T-cell (primary cell): Measurements from ENCODE around the gene ZXDC. TPM values are rescaled to one million over a fixed set of nuclear protein-coding genes. Genes with fewer than 3 reads are reported as not detected.
A peak's percentile ranks its signal among the peaks of the same experiment; 100 is the strongest.

Experiments
- ATAC-seq, 4 experiments: fragments of 200-7000 bp in 3 of 4; fragments of 150-1000 bp in 1 of 4; cut with Tn5 transposase; replicated peaks in 1 of 4; 1 replicate in 3 of 4; 2 replicates in 1 of 4; pipeline ENCODE4 v1.10.0; 2021; ENCODE audit warnings: moderate library complexity in 3 of 4, mild to moderate bottlenecking in 2 of 4, moderate number of reproducible peaks in 1 of 4
- CTCF ChIA-PET, 2 donors: fragments of 300-600 bp; sonication (Branson Sonifier 250); formaldehyde crosslinking; loops; one replicate each; lab custom pipeline; 2022; ENCODE audit warnings: antibody characterized with exemption in 2 of 2; lab: Charles Lee
- POLR2A ChIA-PET, 2 donors: fragments of 300-600 bp; sonication (Branson Sonifier 250); formaldehyde crosslinking; loops; one replicate each; lab custom pipeline; 2022; ENCODE audit warnings: antibody characterized with exemption in 2 of 2; lab: Charles Lee
- DNase-seq, 35 experiments: peaks; one replicate each; pipeline versions ENCODE4 v3.0.0 to v3.0.0-alpha.2; 2013 to 2023
- H3K27ac ChIP-seq: one replicate; pipeline ENCODE4 v1.5.1; 2013; ENCODE audit warnings: low read length
- H3K27me3 ChIP-seq, 2 experiments: replicated peaks in 1 of 2; 1 replicate in 1 of 2; 2 replicates in 1 of 2; pipeline versions ENCODE4 v1.6.1 to v1.7.0; 2013; ENCODE audit warnings: low read length in 1 of 2, mixed read lengths in 1 of 2; ENCODE audit not compliant: control insufficient read depth in 2 of 2, insufficient read depth in 2 of 2; ENCODE audit errors: extremely low read depth in 1 of 2
- H3K36me3 ChIP-seq, 2 donors: 1 replicate in 1 of 2; 2 replicates in 1 of 2; pipeline versions ENCODE4 v1.6.1 to v1.7.0; 2013; ENCODE audit warnings: low read length in 1 of 2; ENCODE audit not compliant: control insufficient read depth in 2 of 2, insufficient read depth in 1 of 2; ENCODE audit errors: extremely low read depth in 1 of 2
- H3K4me1 ChIP-seq, 2 experiments: 1 replicate in 1 of 2; 2 replicates in 1 of 2; pipeline versions ENCODE4 v1.6.1 to v1.7.0; 2013; ENCODE audit warnings: low read length in 2 of 2, mixed read lengths in 1 of 2; ENCODE audit not compliant: insufficient read depth in 2 of 2, control insufficient read depth in 1 of 2; ENCODE audit errors: extremely low read depth in 1 of 2
- H3K4me3 ChIP-seq, 2 donors: 1 replicate in 1 of 2; 2 replicates in 1 of 2; pipeline versions ENCODE4 v1.5.1 to v1.7.0; 2013; ENCODE audit warnings: mild to moderate bottlenecking in 2 of 2, low read length in 1 of 2, moderate library complexity in 1 of 2; ENCODE audit not compliant: control insufficient read depth in 1 of 2; ENCODE audit errors: extremely low read depth in 1 of 2
- H3K9me3 ChIP-seq: 2 replicates; pipeline ENCODE4 v1.7.0; 2013
- H3K27ac Mint-ChIP-seq, 2 donors: one replicate each; pipeline ENCODE4 v1.8.0; 2020 to 2021; ENCODE audit warnings: mild to moderate bottlenecking in 2 of 2, mixed read lengths in 2 of 2
- H3K27me3 Mint-ChIP-seq, 2 donors: one replicate each; pipeline ENCODE4 v1.8.0; 2021 to 2022; ENCODE audit warnings: mixed read lengths in 2 of 2
- H3K36me3 Mint-ChIP-seq: one replicate; pipeline ENCODE4 v1.8.0; 2021; ENCODE audit warnings: mixed read lengths
- H3K4me1 Mint-ChIP-seq, 3 donors: one replicate each; pipeline ENCODE4 v1.8.0; 2020 to 2022; ENCODE audit warnings: mixed read lengths in 3 of 3, mild to moderate bottlenecking in 1 of 3
- H3K4me3 Mint-ChIP-seq, 3 donors: one replicate each; pipeline ENCODE4 v1.8.0; 2020 to 2022; ENCODE audit warnings: mild to moderate bottlenecking in 3 of 3, mixed read lengths in 3 of 3, moderate library complexity in 3 of 3
- H3K9me3 Mint-ChIP-seq, 3 donors: one replicate each; pipeline ENCODE4 v1.8.0; 2020 to 2022; ENCODE audit warnings: mixed read lengths in 3 of 3
- WGBS: methylation state at CpG from one replicate; pipeline ENCODE4 v1.1.5; 2013; ENCODE audit warnings: missing lambda C conversion rate; ENCODE audit not compliant: insufficient coverage; 5-methylcytosine and 5-hydroxymethylcytosine counted together
- total RNA-seq, 35 experiments: library from RNA in 6 of 35; stranded (reverse) in 6 of 35; fragments of 120-200 nt in 1 of 35; gene quantifications; one replicate each; pipeline versions ENCODE4 v1.2.1 to v1.2.4 and lab custom pipeline; 2013 to 2026

The ZXDC gene
- total RNA-seq, 5 donors from 2014 or later (not counting 1 experiment from before 2014, with no cell fraction given): 57.6 to 68.7 (median 61.8) TPM

DNA sequence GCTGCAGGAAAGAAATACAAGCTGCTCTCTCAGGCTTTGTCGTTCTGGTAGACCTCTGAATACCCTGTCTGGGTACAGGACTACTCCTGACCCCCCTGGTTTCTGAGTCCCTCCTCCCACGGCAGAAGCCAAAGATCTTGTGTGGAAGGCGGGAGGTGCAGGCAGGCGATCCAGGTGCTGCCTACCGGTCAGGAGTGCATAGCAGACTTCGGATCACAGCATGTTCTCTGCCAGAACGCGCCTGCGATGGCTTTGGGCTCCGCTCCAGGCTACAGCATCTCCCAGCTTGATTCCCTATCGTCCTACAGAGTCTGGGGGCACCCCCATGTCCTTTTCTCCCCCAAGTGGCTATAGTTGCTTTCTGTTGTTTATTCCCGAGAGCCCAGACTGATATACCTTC lies 83.4 kb downstream of the ZXDC start:
- Mint-ChIP-seq H3K27me3 (peaks cover 73% of the 10 kb centered on the region in 2 donors), H3K4me3 (no peak overlapping the region), H3K9me3 (no peaks in the 10 kb centered on the region), H3K36me3 (no peaks in the 10 kb centered on the region), H3K27ac (no peak overlapping the region), H3K4me1 (peaks cover 3 to 9% (median 5%) of the 10 kb centered on the region in 3 donors)
- DNase-seq: no peak
- 88% methylated on average over 9 of the region's 12 CpGs for WGBS
- Histone ChIP-seq H3K4me1 (peaks cover 0 to 8% of the 10 kb centered on the region in 2 experiments), H3K4me3 (no peak overlapping the region), H3K27me3 (peaks cover 6 to 66% of the 10 kb centered on the region in 2 experiments), H3K36me3 (no peaks in the 10 kb centered on the region), H3K27ac (no peak overlapping the region), H3K9me3 (no peaks in the 10 kb centered on the region)
- no peak for ATAC-seq
- ChIA-PET CTCF (interaction anchor here in 1 of 2 donors (0.6 kb wide), 1 partner anchor 121 kb away, joined by 3 read pairs; no protein-coding TSS in a partner anchor), POLR2A (no interaction called here)

DNA sequence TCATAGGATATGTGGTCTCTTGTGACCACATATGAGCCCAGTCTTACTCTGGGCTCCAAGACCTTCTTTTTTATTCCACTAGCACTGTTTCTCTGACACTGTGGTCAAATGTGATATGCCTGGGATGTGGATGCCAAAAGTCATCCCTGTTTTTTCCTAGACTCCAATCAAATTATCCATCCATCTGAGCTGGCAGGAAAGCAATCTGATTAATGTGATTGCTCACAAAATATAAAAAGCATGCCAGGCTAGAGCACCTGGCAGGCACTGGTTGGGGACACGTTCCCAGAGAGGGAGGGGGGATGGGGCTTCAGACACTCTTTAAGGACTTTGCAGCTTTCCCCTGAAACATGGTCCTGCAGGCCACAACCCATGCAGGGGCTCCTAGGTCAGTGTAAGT lies 84.1 kb downstream of the ZXDC start:
- POLR2A ChIA-PET: interaction anchor here in 1 of 2 donors (0.6 kb wide), 1 partner anchor 61 kb away, joined by 3 read pairs; no protein-coding TSS in a partner anchor
- Histone ChIP-seq H3K4me1 (peaks cover 0 to 8% of the 10 kb centered on the region in 2 experiments), H3K27me3 (peaks cover 6 to 66% of the 10 kb centered on the region in 2 experiments), H3K36me3 (no peaks in the 10 kb centered on the region), H3K9me3 (no peaks in the 10 kb centered on the region), H3K27ac (no peak overlapping the region), H3K4me3 (no peak overlapping the region)
- Mint-ChIP-seq H3K4me1 (peaks cover 3 to 9% (median 5%) of the 10 kb centered on the region in 3 donors), H3K4me3 (no peak overlapping the region), H3K27me3 (peaks cover 69 to 71% of the 10 kb centered on the region in 2 donors), H3K9me3 (no peaks in the 10 kb centered on the region), H3K27ac (no peak overlapping the region), H3K36me3 (no peaks in the 10 kb centered on the region)
- CTCF ChIA-PET: no interaction called here
- ATAC-seq (no peak), DNase-seq (no peak)
- no CpG with 5 or more reads among the region's 1 CpG for WGBS

DNA sequence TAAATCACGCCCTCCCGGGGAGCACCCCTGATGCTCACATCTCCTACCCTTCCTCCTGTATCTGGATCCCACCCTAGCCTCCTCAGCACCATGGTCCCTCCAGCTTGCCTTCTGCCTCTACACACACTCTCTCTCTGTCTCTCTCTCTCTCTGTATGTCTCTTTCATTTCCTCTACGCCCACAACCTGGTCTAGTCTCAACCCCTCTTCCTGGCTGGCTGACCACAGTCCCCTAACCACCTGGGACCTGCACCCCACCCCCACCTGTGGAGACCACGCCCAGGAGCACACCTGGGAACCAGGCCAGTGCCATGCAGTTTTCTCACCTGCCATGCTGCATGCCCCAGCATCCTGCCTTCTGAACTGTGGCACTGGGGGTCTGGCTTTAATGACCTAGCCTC lies 84.9 kb downstream of the ZXDC start:
- no peaks in the 10 kb centered on the region for H3K9me3 Mint-ChIP-seq
- Histone ChIP-seq H3K27me3 (peaks cover 4 to 63% of the 10 kb centered on the region in 2 experiments), H3K9me3 (no peaks in the 10 kb centered on the region), H3K36me3 (no peaks in the 10 kb centered on the region), H3K4me3 (no peak overlapping the region), H3K4me1 (peaks cover 0 to 8% of the 10 kb centered on the region in 2 experiments), H3K27ac (no peak overlapping the region)
- WGBS: 52% methylated on average over 3 of the region's 4 CpGs
- H3K36me3 Mint-ChIP-seq: no peaks in the 10 kb centered on the region
- no peak overlapping the region for H3K27ac Mint-ChIP-seq
- POLR2A ChIA-PET: no interaction called here
- CTCF ChIA-PET: no interaction called here
- H3K4me1 Mint-ChIP-seq: peaks cover 3 to 9% (median 5%) of the 10 kb centered on the region in 3 donors
- DNase-seq (no peak), ATAC-seq (no peak)
- peaks cover 69 to 74% of the 10 kb centered on the region in 2 donors for H3K27me3 Mint-ChIP-seq
- no peak overlapping the region for H3K4me3 Mint-ChIP-seq

DNA sequence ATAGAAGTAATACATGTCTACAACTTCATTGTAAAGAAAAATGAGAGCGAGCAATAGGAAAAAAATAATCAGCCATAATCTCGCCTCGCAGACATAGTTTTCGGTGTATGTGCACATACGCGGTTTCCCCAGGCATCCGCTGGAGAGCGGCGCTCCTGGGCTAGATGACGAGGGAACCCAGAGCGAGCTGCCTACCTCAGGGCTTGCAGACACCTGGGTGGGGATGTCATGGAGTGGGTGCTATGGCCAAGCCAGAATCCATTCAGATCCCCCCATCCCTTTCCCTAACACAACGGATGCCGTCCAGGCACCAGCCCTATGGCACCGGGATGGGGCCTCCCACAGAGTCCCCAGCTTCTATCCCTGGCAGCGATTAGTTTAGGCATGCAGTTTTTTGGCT lies 85.5 kb downstream of the ZXDC start:
- Histone ChIP-seq H3K27ac (no peak overlapping the region), H3K4me3 (no peak overlapping the region), H3K9me3 (no peaks in the 10 kb centered on the region), H3K4me1 (peaks cover 0 to 8% of the 10 kb centered on the region in 2 experiments), H3K27me3 (peaks cover 4 to 59% of the 10 kb centered on the region in 2 experiments), H3K36me3 (no peaks in the 10 kb centered on the region)
- no peaks in the 10 kb centered on the region for H3K9me3 Mint-ChIP-seq
- ATAC-seq (no peak), DNase-seq (no peak)
- POLR2A ChIA-PET: no interaction called here
- CTCF ChIA-PET: no interaction called here
- H3K4me1 Mint-ChIP-seq: peaks cover 3 to 9% (median 5%) of the 10 kb centered on the region in 3 donors
- WGBS: 80% methylated on average over 1 of the region's 15 CpGs
- no peaks in the 10 kb centered on the region for H3K36me3 Mint-ChIP-seq
- peaks cover 68 to 72% of the 10 kb centered on the region in 2 donors for H3K27me3 Mint-ChIP-seq
- H3K27ac Mint-ChIP-seq: no peak overlapping the region
- no peak overlapping the region for H3K4me3 Mint-ChIP-seq

DNA sequence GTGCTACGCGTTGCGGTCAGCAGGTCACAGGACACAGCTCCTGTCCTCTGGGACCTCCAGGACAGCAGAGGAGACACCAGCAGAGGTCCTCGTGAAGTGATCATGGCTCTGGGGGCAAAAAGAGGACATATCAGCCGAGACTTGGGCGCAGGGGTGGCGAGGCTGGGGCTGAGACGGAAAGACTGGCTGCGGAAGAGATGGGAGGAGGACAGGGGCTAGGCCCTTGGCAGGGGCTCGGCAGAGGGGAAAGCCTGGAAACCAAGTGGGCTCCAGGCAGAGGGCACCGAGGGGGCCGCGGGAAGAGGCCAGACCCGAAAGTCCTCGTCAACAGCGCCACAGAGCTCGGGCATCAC lies 85.9 kb downstream of the ZXDC start:
- Histone ChIP-seq H3K4me1 (peaks cover 0 to 8% of the 10 kb centered on the region in 2 experiments), H3K27ac (no peak overlapping the region), H3K36me3 (no peaks in the 10 kb centered on the region), H3K4me3 (no peak overlapping the region), H3K9me3 (no peaks in the 10 kb centered on the region), H3K27me3 (peaks cover 4 to 56% of the 10 kb centered on the region in 2 experiments)
- ATAC-seq: no peak
- Mint-ChIP-seq H3K9me3 (no peaks in the 10 kb centered on the region), H3K4me3 (peak overlapping the region in 1 of 3 donors; percentile 53), H3K4me1 (peaks cover 3 to 9% (median 5%) of the 10 kb centered on the region in 3 donors), H3K27ac (peak overlapping the region in 1 of 2 donors; percentile 53), H3K36me3 (no peaks in the 10 kb centered on the region), H3K27me3 (peaks cover 67 to 71% of the 10 kb centered on the region in 2 donors)
- CTCF ChIA-PET: no interaction called here
- DNase-seq: no peak
- 49% methylated on average over 10 of the region's 17 CpGs for WGBS
- POLR2A ChIA-PET: no interaction called here

DNA sequence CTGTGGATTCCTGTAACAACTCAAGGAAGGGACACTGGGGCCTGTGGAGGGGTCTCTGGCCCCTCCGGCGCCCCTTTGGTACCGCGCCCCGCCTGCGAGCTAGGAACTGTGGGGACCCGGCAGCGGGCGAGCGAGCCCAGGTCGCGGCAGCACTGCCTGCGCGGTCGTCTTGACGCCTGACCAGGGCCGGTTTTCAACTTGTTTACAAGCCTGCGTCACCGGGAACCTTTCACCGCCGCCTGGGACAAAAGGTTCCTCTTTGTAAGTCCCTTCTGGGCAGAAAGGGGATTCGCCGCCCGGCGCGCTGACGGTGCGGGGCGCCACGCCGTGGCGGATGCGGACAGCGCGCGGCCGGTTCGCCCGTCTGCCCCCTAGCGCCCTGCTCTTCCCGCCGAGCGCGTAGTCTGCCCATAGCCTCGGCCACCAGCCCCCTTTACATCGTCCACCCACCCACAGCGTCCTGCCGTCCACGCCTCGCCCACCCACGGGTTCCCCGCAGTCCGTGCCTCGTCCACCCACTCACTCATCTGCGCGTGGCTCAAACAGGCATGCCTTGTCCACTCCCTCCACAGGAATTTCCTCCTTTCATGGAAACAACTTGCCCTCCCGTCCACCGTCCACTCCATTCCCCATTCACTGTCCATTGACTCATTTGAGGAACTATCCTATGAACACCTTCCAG lies 86.4 kb downstream of the ZXDC start:
- Mint-ChIP-seq H3K4me1 (peaks cover 3 to 9% (median 5%) of the 10 kb centered on the region in 3 donors), H3K27ac (peak overlapping the region in 1 of 2 donors; percentile 53), H3K27me3 (peaks cover 69 to 75% of the 10 kb centered on the region in 2 donors), H3K4me3 (peak overlapping the region in 1 of 3 donors; percentile 53), H3K9me3 (no peaks in the 10 kb centered on the region), H3K36me3 (no peaks in the 10 kb centered on the region)
- ChIA-PET CTCF (interaction anchor here (0.7 to 0.8 kb wide), 3 partner anchors 66 to 256 kb away, joined by 4 to 8 read pairs (median 4); no protein-coding TSS in a partner anchor), POLR2A (no interaction called here)
- Histone ChIP-seq H3K36me3 (no peaks in the 10 kb centered on the region), H3K9me3 (no peaks in the 10 kb centered on the region), H3K27ac (no peak overlapping the region), H3K27me3 (peaks cover 4 to 53% of the 10 kb centered on the region in 2 experiments), H3K4me3 (peak overlapping the region in 1 of 2 donors; percentile 29), H3K4me1 (peaks cover 0 to 8% of the 10 kb centered on the region in 2 experiments)
- ATAC-seq: peak; percentile 49 to 68 (median 58)
- peak in 25 of 35 experiments; percentile 2 to 50 (median 11) for DNase-seq
- WGBS: 6% methylated on average over 54 of the region's 58 CpGs
